Muscle of back (tissue), 13 donors: ENCODE results near the gene CEND1. TPM values are rescaled to one million over a fixed set of nuclear protein-coding genes. Genes with fewer than 3 reads are reported as not detected.

Experiments used
- DNase-seq, 3 donors: peaks; one replicate each; pipeline versions ENCODE4 v3.0.0 to v3.0.0-alpha.2; 2013
- long read RNA-seq, 9 donors: transcript quantifications; one replicate each; lab custom pipeline, GENCODE V29; 2026
- polyA plus RNA-seq, 10 donors: library from polyadenylated mRNA; unstranded; fragments of 120-200 nt; gene quantifications; one replicate each; pipeline ENCODE4 v1.2.1, GENCODE V29; 2013; ENCODE audit not compliant: insufficient read length in 10 of 10

Gene CEND1
- 1 to 10 TPM in 1 of 10 donors, under 1 TPM in 9; 0.35 to 1.0 (median 0.60) TPM for polyA plus RNA-seq
- long read RNA-seq, donor 1 = 0 reads
- long read RNA-seq, donor 2 = 0 reads
- long read RNA-seq, donor 3 = 0 reads
- long read RNA-seq, donor 4 = 0 reads
- long read RNA-seq, donor 5 = 0 reads
- long read RNA-seq, donor 6 = 0 reads
- long read RNA-seq, donor 7 = 0 reads
- long read RNA-seq, donor 8 = 0 reads
- long read RNA-seq, donor 9 = 0 reads

DNA sequence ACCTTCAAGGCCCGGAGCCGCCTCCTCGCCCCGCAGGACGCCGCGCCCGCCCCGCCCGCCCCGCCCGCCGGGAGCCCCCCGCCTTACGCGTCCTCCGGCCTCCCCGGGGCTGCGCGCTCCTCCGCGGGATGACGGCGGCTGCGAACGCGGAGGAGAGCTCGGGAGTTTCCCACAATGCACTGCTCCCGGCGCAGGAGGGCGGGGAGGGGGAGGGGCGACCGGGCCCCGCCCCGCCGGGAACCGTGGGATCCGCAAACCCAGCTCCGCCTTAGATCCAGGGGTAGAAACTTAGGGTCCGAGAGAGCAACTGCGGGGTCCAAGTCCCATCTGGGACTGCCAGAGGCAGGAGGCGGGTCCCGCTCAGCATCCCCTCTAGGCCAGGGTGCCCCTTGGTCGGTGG, at the start of gene CEND1:
CEND1 (minus strand) TSS at position 148 of the 400 bp plus-strand sequence. CDS start 1,514 bp downstream, outside the sequence.
- DNase-seq = no peak

DNA sequence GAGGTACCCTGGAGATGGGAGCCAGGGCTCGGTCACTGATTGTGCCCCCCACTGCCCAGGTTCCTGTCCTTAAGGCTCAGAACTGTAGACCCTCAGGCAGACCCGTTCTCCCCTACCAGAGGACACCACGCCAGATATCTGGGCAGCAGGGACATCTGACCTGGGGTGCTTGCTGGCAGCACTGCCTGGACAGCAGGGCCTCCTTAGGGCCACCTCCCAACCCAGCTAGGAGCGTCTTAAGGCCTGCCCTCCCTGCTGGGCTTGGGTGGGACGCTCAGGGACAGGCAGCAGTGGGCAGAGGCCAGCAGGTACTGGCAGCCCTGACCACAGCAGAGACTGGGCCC, 49.4 kb upstream of the CEND1 start:
- DNase-seq = no peak

DNA sequence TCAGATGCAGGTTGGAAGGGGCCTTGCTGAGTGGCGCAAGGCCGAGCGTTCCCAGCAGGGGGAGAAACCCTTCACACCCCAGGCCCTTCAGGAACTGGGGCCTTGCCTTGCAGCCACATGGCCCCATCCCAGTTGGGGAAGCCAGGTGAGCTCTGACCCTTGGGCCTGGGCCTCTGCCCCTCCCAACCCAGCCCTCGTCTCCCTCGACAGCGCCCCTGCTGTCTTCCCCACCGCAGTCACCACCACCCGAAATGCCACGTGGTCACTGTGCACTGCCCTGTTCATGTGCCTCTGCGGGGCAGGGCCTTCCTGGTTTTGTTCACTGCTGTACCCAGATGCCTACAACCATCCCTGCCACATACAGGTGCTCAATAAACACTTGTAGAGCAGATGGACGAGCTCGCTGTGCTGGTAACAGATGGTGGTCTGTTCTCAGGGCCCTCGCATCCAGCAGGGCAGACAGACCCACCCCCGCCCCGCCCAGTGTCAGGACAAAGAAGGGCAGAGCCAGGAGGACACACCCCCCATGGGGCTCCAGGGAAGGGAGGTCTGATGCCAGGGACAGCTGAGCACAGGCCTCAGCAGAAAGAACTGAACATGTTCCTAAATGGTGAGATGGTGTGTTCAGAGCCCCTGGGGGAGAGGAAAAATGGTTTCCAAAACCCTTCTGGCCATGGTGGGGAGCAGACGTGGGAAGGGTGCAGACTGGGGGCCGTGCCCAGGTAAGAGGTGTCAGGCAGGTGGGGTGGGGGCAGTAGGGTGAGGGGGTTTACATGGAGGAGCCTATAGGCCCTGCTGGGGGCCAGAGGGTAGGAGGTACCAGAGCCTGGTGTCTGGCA, 48.8 kb upstream of the CEND1 start:
- peak in 1 of 3 donors; percentile 51 for DNase-seq

DNA sequence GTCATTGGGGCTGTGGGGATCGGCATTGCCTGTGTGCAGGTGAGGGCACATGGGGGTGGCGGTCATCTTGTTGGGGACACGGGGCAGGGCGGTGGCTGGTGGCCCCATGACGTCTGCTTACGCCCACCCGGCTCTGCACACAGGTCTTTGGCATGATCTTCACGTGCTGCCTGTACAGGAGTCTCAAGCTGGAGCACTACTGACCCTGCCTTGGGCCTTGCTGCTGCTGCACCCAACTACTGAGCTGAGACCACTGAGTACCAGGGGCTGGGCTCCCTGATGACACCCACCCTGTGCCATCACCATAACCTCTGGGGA, 48.1 kb upstream of the CEND1 start:
- DNase-seq = no peak

DNA sequence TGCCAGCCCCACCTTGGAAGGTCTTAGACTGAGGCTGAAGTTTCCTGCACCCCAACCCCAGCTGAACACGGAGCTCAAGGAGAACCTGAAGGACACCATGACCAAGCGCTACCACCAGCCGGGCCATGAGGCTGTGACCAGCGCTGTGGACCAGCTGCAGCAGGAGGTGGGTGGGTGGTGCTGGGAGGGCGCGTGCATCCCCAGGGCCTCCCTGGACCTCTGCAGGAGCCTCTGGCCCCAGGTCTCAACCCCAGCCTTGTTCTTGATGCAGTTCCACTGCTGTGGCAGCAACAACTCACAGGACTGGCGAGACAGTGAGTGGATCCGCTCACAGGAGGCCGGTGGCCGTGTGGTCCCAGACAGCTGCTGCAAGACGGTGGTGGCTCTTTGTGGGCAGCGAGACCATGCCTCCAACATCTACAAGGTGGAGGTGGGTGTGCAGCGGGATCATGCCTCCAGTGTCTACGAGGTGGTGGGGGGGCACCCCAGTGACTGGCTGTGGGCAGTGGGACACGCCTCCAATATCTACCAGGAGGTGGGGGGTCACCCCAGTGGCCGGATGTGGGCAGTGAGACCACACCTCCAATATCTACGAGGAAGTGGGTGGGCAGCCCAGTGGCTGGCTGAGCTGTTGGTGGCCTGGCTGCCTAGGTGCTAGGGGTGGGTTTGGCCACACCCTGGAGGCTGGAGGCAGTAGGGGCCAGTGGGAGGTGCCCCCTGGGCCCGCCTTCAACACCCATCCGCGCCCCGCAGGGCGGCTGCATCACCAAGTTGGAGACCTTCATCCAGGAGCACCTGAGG, 47.5 kb upstream of the CEND1 start:
- DNase-seq = no peak

DNA sequence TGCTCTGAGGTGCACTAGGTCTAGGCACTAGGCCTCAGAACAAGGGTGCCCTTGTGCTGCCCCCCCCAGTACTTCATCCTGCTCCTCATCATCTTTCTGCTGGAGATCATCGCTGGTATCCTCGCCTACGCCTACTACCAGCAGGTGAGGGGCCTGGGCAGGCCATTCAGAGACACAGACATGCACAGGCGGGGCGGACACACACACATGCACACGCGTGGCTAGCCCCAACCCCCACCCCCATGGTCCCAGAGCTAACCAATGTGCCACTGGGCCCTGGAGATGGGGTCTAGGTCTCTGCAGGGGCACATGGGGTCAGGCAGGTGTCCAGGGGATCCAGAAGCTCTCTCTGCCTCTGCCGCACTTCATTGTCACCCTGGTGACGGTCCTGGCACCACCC, 46.8 kb upstream of the CEND1 start:
- DNase-seq = no peak

DNA sequence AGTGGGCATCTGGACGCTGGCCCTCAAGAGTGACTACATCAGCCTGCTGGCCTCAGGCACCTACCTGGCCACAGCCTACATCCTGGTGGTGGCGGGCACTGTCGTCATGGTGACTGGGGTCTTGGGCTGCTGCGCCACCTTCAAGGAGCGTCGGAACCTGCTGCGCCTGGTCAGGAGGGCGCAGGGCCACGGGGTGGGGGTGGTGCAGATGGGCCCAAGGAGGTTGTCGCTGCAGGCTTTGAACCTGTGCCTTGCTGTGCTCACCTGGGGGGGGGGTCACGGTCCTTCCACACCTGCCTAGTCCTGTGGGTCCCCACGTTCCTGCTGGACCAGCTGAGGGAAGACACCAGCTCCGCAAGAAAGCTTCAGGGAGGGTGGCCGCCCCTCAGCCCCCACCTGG, 46.4 kb upstream of the CEND1 start:
- no peak for DNase-seq

DNA sequence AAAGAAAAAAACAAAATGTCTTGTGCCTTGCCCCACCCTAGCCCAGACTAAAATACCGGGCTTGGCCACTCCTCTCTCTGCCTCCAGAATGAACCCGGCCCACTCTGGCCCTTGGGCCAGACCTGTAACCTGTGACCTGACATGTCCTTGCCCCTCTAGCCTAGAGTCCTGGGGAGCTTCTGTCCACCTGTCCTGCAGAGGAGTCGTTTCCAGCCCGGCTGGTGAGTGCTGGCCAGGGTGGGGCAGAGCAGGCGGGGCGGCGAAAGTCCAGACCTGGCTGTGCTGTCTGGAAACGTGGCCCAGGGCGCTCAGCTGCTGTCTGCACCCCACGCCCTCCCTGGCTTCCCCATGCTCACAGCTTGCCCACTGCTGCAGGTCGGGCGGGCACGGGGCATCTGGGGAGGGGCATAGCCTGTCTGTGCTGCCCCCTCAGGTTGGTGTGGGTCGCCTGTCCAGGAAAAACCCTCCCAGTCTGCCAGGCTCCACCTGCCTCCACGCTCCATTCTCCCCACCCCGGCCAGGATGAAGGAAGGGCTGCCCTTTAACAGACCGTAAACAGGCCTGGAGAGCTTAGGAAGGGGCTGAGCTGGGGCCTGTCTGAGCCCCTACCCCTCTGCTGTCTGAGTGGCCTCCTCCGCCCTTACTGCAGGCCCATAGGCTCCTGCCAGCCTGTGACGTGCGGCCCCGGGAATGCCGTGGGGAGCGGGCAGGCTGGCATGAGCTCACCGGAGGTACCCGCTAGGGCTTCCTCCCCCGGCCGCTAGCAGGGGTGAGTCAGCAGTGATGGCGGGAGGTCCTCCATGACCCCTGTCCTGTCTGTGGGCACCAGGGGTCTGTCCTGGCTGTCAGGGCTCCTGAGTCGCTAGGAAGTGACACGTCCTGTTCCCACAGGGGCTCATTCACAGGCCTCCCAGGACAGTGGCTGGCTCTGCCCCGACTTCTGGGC, 44.8 kb upstream of the CEND1 start:
- no peak for DNase-seq

- no peak for DNase-seq
Measured at GRCh38 chr11:833849-834311, 44.0 kb upstream of the CEND1 start.

DNA sequence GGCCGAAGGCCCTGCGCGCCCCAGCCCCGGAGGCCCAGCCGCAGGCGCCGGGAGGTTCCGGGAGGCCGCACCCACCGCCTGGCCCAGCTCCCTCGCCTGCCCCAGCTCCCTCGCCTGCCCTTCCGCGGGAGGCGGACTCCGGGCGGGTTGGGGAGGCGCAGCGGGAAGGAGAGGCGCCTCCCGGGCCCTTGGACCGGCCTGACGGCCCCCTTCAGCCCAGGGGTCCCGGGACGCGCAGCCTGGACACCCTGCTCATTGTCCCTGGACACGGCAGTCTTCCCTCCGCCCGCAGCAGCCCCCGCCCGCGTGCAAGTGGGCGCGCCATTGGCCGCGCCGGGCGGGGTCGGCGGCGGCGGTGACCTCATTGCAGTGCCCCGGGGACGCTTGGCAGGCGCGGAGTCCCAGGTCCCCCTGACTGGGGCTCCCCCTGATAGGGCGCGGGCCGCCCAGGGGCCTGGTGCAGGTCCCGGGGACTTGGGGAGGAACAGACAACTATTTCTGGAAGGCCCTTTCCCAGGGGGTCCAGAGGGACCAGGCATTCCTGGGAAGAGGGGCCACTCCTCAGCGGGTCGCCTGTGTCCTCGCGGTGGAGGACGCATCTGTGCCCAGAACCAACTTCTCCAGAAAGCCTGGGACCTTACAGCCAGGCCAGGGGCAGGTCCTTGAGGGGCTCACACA, 43.4 kb upstream of the CEND1 start:
- peak in 1 of 3 donors; percentile 82 for DNase-seq

DNA sequence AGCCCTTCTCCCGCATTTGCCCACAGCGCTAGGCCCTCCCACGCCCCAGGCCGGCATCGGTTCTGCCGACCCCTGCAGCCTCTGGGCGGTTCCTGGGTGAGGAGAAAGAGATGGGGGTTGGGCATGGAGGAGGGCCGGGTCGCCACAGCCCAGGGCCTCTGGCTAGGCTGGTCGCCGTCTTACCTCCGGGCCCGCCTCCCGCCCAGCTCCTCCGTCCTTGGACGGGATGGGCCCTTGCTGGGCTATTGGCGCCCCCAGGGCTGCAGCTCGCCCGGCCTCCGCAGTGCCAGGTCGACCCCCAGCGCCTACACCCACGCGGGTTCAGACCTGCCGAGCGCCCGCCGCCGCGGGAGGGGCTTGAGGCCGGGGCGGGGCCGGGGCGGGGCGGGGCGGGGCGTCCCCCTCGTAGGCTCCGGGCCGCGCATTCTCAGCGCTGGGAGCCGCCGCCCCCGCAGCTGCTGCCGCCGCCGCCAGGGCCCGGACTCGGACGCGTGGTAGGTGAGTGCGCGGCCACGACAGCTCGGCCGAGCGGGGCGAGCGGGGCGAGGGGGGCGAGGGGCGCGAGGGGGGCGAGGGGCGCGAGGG, 42.7 kb upstream of the CEND1 start, which contains the start of gene CD151:
CD151 (plus strand) TSS at position 424 of the 585 bp plus-strand sequence. CDS start 3,118 bp downstream, outside the sequence.
- peak in 1 of 3 donors; percentile 82 for DNase-seq

GRCh38 chr11:831961-832528, 42.2 kb upstream of the CEND1 start:
- DNase-seq = no peak

- DNase-seq = peak in 1 of 3 donors; percentile 71
Measured at GRCh38 chr11:831118-831864, 41.4 kb upstream of the CEND1 start.

GRCh38 chr11:830295-831117, 40.6 kb upstream of the CEND1 start:
- DNase-seq = peak in 1 of 3 donors; percentile 85

DNA sequence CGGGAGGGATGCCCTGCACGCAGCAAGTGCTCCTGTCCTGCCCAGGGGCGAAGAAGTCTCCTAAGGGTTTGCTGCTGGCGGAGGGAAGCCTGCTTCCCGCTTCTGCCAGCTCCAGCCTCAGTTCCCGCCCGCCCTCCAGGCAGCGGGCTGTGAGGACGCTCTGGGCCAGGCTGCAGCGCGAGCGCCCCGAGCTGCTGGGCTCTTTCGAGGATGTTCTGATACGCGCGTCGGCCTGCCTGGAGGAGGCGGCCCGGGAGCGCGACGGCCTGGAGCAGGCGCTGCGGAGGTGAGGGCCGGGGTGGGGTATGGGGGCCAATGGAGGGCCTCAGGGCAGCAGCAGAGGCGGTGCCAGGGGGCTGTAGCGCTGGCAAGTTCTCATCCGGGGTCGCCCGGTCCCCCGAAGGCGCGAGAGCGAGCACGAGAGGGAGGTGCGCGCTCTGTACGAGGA, 40.0 kb upstream of the CEND1 start:
- no peak for DNase-seq

GRCh38 chr11:829176-829846, 39.4 kb upstream of the CEND1 start:
- DNase-seq = peak in 1 of 3 donors; percentile 61

DNA sequence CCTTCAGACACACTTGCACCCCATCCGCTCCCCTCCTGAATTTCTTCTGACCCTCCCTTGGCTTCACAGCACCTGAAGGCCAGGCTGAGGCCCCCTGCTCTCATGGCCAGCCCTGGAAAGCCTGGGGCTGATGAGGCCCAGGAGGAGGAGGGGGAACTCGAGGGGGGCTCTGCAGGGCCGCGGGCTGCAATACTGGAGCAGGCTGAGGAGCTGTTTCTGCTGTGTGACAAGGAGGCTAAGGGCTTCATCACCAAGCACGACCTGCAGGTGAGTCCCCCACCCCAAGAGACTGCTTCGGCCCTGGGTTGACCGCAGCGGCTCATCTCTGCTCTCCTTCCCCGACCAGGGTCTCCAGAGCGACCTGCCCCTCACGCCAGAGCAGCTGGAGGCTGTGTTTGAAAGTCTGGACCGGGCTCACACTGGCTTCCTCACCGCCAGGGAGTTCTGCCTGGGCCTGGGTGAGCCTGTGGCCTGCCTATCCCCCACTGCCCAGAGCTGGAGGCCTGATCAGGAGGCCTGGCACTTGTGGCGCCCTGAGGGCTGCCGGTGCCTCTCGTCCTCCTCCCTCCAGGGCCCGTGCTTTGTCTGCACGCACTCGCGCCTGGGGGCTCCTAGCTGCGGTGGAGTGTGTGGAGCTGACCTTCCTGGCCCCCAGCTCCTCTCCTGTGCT, 38.8 kb upstream of the CEND1 start:
- peak in 1 of 3 donors; percentile 79 for DNase-seq
